ENCODE results near the gene ARSB.
A peak's percentile ranks its signal among the peaks of the same experiment; 100 is the strongest.
"Not testable (repeated sequence)": the region's sequence is repeated elsewhere in the genome, so short reads cannot be mapped to it uniquely, and the experiment has no call there.

Gene ARSB

GRCh38 chr5:78993165-78993564 lies 8.1 kb upstream of the ARSB start:
- DNase-seq, result no peak

DNA sequence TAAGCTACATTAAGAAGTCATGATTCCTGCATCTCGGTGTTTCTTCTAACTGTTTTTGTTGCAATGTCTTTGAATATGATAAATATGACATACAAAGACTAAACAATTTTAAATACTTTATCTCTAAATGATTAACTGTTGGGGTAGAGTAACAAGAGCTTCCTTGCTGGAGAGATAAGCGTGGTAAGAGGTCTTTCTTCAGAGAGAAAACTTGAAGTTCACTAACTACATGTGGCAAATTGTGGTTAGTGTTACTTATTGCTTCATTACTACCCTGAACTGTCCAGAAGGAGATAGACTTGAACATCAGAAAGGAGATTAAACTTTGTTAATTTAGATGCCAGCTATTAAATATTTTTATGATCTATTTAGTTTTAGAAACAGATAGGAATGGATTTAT lies 7.0 kb upstream of the ARSB start:
- DNase-seq, result no peak

DNA sequence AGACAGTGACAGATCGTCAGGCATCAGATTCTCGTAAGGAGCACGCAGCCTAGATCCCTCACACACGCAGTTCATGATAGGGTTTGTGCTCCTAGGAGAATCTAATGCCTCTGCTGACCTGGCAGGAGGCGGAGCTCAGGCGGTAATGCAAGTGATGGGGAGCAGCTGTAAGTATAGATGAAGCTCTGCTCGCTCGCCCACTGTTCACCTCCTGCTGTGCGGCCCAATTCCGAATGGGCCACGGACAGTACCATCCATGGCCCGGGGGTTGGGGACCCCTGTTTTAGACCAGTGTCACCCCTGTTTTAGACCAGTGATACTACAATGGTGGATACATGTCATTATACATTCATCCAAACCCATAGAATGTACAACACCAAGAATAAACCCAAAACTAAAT lies 4.0 kb upstream of the ARSB start:
- DNase-seq, result no peak

GRCh38 chr5:78985725-78986223 lies 664 bp upstream of the ARSB start:
- DNase-seq, result peak; percentile 22

- DNase-seq, result peak; percentile 90
Observed at GRCh38 chr5:78984439-78985115, 533 bp downstream of the ARSB start.

DNA sequence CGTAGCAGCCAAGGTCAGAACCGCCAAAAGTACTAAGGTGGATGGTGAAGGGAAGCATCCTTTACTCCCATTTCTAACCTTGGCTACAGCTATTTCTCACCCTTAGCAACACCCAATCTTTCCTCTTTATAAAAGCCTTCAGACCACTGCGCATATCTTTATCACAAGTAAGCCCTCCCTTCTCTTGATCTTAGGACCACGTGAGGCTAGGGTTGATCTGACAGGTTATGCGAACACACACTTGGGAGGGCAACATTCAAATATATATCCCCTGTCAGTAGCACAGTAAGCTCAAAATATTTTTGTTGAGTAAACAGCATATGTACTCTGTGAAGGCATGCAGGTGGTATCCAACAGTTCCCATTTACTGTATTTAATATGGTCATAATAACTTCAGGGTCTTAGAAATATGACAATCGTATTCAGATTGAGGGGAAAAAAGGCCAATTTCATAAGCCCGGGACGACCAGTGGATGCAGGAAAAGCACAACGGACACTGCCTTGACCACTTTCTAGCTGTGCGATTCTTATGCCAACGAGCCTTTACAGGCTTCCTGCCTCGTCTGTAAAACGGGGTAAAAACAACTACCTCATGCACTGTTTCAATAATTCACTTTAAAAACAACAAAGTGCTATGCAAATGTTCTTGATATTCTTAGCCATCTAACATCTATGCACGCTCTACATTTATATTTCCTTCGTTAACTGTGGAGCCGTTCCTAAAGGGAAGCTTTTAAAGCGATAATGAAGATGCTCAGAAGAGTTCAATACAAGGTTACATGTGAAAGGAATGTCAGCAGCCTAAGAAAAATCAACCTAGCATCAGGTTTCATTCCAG lies 1.3 kb downstream of the ARSB start:
- no peak for DNase-seq

GRCh38 chr5:78983194-78983593 lies 1.9 kb downstream of the ARSB start:
- not testable (repeated sequence) for DNase-seq

DNA sequence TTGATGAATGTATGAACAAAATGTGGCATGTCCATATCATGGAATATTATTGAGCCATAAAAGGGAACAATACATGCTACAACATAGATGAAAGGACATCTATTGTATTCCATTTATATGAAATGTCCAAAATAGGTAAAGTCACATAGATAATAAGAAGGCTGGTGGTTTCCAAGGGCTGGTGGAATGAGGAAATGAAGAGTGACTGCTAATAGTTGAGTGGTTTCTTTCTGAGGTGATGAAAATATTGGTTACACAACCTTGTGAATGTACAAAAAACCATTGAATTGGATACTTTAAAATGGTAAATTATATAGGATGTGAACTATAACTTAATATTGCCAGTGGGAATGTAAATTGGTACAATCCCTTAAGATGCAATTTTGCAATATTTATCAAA lies 5.2 kb downstream of the ARSB start:
- no peak for DNase-seq

DNA sequence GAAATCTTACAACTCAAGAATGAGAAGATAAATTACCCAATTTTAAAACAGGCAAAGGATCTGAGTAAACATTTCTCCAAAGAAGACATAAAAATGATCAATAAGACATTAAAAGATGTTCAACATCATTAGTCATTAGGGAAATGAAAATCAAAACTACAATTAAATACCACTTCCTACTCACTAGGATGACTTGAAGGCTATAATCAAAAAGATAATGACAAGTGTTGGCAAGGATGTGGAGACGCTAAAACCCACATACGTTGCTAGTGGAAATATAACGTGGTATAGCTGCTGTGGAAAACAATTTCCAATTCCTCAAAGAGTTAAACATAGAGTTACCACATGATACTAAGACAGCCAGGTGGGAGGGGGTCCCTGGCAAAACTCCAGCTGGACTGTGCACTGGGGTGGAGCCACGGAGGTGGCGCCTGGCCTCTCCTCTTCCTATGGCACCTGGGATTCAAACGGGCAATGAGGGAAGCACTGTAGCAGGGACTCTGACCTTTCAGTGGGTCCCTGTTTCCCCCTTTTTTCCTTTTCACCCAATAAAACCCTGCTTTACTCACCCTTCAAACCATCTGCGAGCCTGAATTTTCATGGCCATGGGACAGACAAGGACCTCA lies 5.9 kb downstream of the ARSB start:
- no peak for DNase-seq

DNA sequence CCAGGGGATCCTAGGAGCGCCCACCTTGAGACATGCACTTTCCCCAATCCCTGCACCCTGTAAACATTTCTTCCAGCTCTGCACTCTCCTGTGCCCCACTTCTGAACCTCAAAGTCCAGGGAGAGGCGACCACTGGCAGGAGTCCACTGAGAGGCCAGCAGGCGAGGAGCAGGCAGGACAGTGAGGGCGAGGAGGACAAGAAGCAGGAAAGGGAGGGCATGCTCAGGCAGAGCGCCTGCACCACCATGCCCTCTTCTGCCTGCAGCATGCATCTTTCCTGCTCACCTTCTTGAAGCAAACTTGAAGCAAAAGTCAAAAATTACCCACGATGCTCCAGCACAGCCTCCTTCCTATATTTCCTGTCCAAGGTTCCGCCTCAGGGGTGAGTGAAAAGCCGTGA lies 10.1 kb downstream of the ARSB start:
- DNase-seq, result no peak

DNA sequence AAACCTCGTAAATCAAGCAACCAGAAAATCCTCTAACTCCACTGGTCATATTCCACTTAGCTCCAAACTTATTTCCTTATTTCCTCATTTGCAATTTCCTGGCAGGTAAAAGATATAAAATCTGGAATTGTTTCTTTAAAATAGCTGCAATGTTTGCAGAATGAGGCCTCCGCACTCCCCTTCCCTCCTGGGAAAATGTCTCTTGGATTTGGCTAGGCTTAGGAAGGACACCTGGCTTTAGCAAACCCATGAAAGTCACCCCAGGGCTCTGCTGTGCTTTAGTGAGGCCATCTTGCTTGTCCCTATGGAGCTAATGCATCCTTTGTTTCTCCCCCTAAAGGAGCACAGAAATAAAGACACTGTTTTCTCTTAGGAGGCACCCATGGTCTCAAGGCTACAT lies 10.5 kb downstream of the ARSB start:
- no peak for DNase-seq

DNA sequence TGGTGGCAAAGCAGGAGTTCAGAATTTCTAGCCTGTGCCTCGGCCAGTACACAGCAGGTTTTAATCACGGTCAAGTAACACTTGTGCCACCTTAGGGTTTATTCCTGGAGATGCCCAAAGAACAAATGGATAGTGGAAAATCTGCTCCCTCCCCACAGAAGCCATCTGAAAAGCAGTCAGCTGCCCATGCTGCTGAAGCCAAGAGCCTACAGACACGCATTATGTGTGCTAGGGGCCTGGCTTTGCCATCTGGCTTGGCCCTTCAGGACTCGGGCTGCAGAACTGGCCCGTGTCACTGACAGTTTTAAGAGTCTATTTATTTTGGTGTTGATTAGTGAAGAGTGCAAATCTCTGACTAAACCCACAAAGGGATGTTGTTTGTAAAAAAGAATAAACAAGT lies 11.1 kb downstream of the ARSB start:
- DNase-seq, result no peak

DNA sequence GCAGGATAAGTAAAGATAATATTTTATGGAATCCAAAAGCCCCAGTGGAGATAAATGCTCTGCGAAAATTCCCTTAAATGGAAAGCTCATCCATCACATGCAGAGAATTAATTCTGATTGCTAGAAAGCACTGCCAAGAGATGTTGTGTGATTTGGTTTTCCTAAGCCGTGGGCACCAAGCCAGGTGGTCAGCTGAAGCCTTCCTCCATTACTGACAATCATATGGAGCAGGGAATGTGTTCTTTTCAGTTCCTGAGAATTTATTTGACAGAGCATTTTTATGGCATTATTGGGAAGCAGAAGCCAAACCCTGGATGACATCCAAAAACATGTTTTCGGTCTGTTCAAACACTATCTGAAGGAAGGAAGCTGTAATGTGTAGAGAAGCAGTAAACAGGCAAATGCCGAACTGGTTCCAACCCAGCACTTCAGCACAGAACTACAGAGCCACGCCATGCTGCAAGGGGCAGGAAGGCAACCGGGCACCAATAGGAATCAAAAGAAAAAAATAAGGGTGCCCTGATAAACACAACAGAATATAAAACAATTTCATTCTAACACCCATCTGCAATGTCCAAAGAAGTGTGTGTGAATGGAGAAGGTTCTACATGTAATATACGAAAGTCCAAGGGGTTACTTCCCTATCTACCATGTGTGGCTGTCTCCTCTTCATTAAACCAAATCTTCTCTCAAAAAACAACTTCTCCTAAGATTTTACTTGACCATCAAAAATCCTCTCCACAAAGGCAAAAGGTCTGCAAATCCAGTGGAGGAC lies 12.3 kb downstream of the ARSB start:
- DNase-seq, result peak; percentile 85

DNA sequence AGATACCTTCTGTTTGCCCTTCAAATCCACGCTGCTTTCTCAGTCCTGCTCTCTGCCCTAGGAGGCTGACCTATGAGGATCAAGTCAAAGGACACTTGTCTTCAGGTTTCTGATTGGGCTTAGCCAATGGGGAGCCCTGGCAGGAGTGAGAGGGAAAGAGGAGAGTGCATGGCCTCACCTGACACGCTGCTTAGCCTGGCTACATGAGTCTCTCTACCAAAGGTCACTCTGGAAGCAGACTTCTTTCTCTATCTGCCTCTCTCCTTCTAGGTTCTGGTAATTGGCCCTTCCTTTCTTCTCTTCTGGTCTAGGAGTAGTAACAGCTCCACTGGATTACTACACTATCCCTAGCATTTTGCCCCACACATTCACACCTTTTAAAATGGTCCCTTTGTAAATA lies 13.1 kb downstream of the ARSB start:
- DNase-seq, result no peak

DNA sequence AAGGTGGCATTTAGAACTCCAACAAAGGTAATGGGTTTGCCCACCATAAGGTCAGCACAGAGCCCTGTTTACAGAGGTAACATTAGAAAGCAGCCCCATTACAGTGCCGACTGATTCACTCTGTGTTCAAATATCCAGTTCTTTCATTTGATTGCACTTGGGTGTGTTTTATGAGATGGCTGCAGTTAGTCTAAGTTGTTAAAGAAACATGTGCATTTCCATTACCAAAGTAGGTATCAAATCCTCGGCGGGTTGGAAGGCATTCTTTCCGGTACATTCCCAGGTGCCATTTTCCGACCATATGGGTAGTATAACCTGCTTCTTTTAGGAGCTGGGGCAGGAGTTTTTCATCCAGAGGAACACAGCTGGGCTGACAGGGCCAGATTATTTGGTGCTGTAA lies 16.3 kb downstream of the ARSB start:
- no peak for DNase-seq

- DNase-seq, result peak; percentile 75
Observed at GRCh38 chr5:78964889-78965288, 20.2 kb downstream of the ARSB start.

DNA sequence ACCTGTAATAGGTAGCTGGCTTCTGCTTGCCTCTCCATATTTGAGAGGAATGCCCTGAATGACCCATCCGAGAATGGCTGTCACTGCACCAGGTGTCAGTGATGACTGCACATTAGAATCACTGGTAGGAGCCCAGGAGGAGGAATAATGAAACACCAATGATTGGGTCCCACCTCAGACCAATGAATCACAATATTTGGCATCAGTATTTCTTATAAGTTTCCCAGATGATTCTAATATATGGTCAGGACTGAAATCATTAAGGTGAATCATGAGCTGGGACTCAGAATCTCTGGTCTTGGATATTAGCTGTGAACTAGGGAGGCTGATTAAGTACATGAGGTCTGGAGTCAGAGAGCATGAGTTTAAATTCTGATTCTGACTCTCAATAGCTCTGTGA lies 23.4 kb downstream of the ARSB start:
- DNase-seq, result no peak

GRCh38 chr5:78959767-78960166 lies 25.3 kb downstream of the ARSB start:
- DNase-seq, result no peak

- DNase-seq, result no peak
Observed at GRCh38 chr5:78958672-78959445, 26.3 kb downstream of the ARSB start.

GRCh38 chr5:78956901-78957300 lies 28.2 kb downstream of the ARSB start:
- DNase-seq, result no peak

DNA sequence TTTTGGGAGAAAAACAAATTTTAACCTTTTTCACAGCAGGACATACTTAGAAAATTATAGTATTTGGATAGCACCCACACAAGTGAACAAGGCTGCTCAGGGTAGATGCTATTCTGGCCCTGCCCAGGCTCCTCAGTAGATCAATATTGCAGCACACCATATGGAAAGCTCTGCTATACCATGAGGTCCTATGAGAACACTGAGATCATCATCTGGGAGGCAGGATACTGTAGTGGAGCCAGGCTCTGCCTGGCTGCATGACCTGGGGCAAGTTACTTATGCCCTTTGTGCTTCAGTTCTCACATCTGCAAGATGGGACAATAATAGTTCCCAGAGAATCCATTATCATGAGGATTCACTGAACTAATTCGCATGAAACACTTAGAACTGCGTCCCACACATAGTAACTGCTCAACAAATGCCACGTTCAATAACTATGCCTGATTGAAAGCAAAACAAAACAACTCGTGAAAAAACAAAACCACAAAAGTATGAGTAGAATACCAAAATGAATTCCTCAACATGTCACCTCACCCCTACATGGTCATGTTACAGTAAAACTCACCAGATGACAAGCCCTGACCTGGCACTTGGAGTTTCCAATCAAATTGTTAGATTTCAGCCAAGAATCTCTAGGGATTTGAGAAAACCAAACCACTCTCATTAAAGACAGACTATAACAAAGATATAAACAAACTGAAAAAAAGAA lies 31.9 kb downstream of the ARSB start:
- peak; percentile 76 for DNase-seq

Measured in fibroblast of skin of scalp (primary cell).